Measurements from ENCODE around the gene CRTC3. TPM values are rescaled to one million over a fixed set of nuclear protein-coding genes. Genes with fewer than 3 reads are reported as not detected.

Gene CRTC3
- total and polyA plus RNA-seq, 2 donors (not counting 3 experiments of a cell fraction or from before 2014, with no cell fraction given) = 16.2 to 26.4 TPM

DNA sequence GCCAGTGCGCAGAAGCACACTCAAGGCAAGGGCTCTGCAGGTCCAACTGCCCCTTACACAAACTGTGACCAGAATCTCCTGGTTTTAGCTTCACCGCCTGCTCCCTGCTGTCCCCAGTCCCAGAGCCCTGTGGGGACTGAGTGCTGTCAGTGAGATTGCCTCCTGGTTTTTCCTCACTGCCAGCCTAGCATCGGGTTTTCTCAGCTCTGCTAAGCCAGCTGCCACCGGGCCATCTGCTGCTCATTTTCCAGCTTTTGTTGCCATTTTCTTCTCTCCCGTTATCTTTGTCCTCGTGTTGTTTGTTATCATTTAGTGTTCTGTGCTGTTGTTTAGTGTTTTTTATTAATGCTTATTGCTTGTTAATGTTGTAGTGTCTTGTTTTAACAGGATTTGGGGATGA is 108.0 kb downstream of the CRTC3 start:
- H3K27me3 ChIP-seq (ENCODE audit: control insufficient read depth in 2 of 2, insufficient read depth in 2 of 2, low read length in 2 of 2) = no peaks in the 10 kb centered on the region

GRCh38 chr15:90638201-90638691 is 108.5 kb downstream of the CRTC3 start:
- peaks cover 6 to 29% of the 10 kb centered on the region in 2 experiments for H3K36me3 ChIP-seq (ENCODE audit: control insufficient read depth in 2 of 2, extremely low read depth in 1 of 2, insufficient read depth in 2 of 2, low read length in 2 of 2)
- no peak overlapping the region for H3K9ac ChIP-seq (replicated peaks; ENCODE audit: extremely low read depth, insufficient read depth, low read length)
- intact Hi-C loops (cut with micrococcal nuclease) (no loop called here), dilution Hi-C loops (cut with MboI; ENCODE audit: extremely low pct_ligation_motif_present, low sequenced_read_pairs) (no loop called here)
- H3K4me2 ChIP-seq (ENCODE audit: insufficient read depth, low read length) = no peak overlapping the region
- H3K4me3 ChIP-seq (replicated peaks in 1 of 3; ENCODE audit: insufficient read depth in 1 of 3, low read depth in 1 of 3, low read length in 3 of 3) = no peak overlapping the region
- H3K27ac ChIP-seq (ENCODE audit: insufficient read depth, low read depth, low read length) = no peak overlapping the region
- DNase-seq (ENCODE audit: low read depth, low spot score) = no peak
- TF ChIP-seq CTCF (IDR thresholded peaks at IDR 0.05; ENCODE audit: extremely low read depth in 1 of 2, insufficient read depth in 1 of 2, low read depth in 1 of 2, low read length in 2 of 2) (no peak), POLR2A (IDR thresholded peaks at IDR 0.05; ENCODE audit: low read depth, low read length) (no peak)
- FAIRE-seq = no peak
- H3K27me3 ChIP-seq (ENCODE audit: control insufficient read depth in 2 of 2, insufficient read depth in 2 of 2, low read length in 2 of 2) = no peaks in the 10 kb centered on the region
- H2AFZ ChIP-seq (ENCODE audit: low read depth, low read length) = no peak overlapping the region
- no peaks in the 10 kb centered on the region for H3K9me3 ChIP-seq (replicated peaks; ENCODE audit: control insufficient read depth, insufficient read depth, low read length)
- BruUV-seq (replicated peaks) = no TSS peak
- H4K20me1 ChIP-seq (replicated peaks; ENCODE audit: control insufficient read depth, extremely low read depth, insufficient read depth, low read length) = no peaks in the 10 kb centered on the region
- CTCF ChIA-PET = interaction anchor here (0.8 to 3.2 kb wide), 3 partner anchors 10 to 318 kb away, joined by 3 to 17 read pairs (median 4); no protein-coding TSS in a partner anchor
- H3K4me1 ChIP-seq (ENCODE audit: control insufficient read depth, extremely low read depth, insufficient read depth, low read length) = no peaks in the 10 kb centered on the region
- H3K9me1 ChIP-seq (replicated peaks; ENCODE audit: control insufficient read depth, extremely low read depth, insufficient read depth, low read length) = no peaks in the 10 kb centered on the region
- POLR2A ChIA-PET = no interaction called here
- no peaks in the 10 kb centered on the region for H3K79me2 ChIP-seq (ENCODE audit: control insufficient read depth, insufficient read depth, low read length)

More for the DNA sequence above, 108.0 kb downstream of the CRTC3 start:
- no peak overlapping the region for H2AFZ ChIP-seq (ENCODE audit: low read depth, low read length)
- intact Hi-C loops (cut with micrococcal nuclease) = no loop called here
- no peak overlapping the region for H3K27ac ChIP-seq (ENCODE audit: insufficient read depth, low read depth, low read length)
- no peaks in the 10 kb centered on the region for H4K20me1 ChIP-seq (replicated peaks; ENCODE audit: control insufficient read depth, extremely low read depth, insufficient read depth, low read length)
- H3K4me2 ChIP-seq (ENCODE audit: insufficient read depth, low read length) = no peak overlapping the region
- no peaks in the 10 kb centered on the region for H3K9me1 ChIP-seq (replicated peaks; ENCODE audit: control insufficient read depth, extremely low read depth, insufficient read depth, low read length)
- dilution Hi-C loops (cut with MboI; ENCODE audit: extremely low pct_ligation_motif_present, low sequenced_read_pairs) = no loop called here
- H3K9ac ChIP-seq (replicated peaks; ENCODE audit: extremely low read depth, insufficient read depth, low read length) = no peak overlapping the region
- no peaks in the 10 kb centered on the region for H3K4me1 ChIP-seq (ENCODE audit: control insufficient read depth, extremely low read depth, insufficient read depth, low read length)
- DNase-seq (ENCODE audit: low read depth, low spot score) (no peak), FAIRE-seq (no peak)
- H3K79me2 ChIP-seq (ENCODE audit: control insufficient read depth, insufficient read depth, low read length) = no peaks in the 10 kb centered on the region
- POLR2A ChIA-PET = no interaction called here
- H3K9me3 ChIP-seq (replicated peaks; ENCODE audit: control insufficient read depth, insufficient read depth, low read length) = no peaks in the 10 kb centered on the region
- H3K4me3 ChIP-seq (replicated peaks in 1 of 3; ENCODE audit: insufficient read depth in 1 of 3, low read depth in 1 of 3, low read length in 3 of 3) = no peak overlapping the region
- BruUV-seq (replicated peaks) = no TSS peak
- no peak for TF ChIP-seq EZH2 (IDR thresholded peaks at IDR 0.05; ENCODE audit: borderline replicate concordance, low read depth, low read length, severe bottlenecking)
- TF ChIP-seq POLR2A (IDR thresholded peaks at IDR 0.05; ENCODE audit: low read depth, low read length) = no peak
- TF ChIP-seq MYC (IDR thresholded peaks at IDR 0.05; ENCODE audit: low read depth, low read length) = no peak
- no peak for TF ChIP-seq GATA2 (IDR thresholded peaks at IDR 0.05; ENCODE audit: insufficient read depth, insufficient read length, low read depth, low read length)
- TF ChIP-seq MAX (IDR thresholded peaks at IDR 0.05; ENCODE audit: insufficient read depth, insufficient read length) = no peak
- TF ChIP-seq JUN (IDR thresholded peaks at IDR 0.05; ENCODE audit: borderline replicate concordance, insufficient read depth, insufficient read length, low read depth) = no peak
- peaks cover 6 to 26% of the 10 kb centered on the region in 2 experiments for H3K36me3 ChIP-seq (ENCODE audit: control insufficient read depth in 2 of 2, extremely low read depth in 1 of 2, insufficient read depth in 2 of 2, low read length in 2 of 2)
- CTCF ChIA-PET = interaction anchor here (0.8 to 3.2 kb wide), 3 partner anchors 10 to 317 kb away, joined by 3 to 17 read pairs (median 4); no protein-coding TSS in a partner anchor
